Stomach (tissue), 4 donors: ENCODE measurements around the gene QRICH2.

ENCODE experiments used
- CTCF ChIP-seq, 7 experiments: fragments of 450-650 bp in 4 of 7; fragments of 200-600 bp in 3 of 7; sonication (generic) in 3 of 7; IDR thresholded peaks; one replicate each; pipeline ENCODE4 v1.5.1; 2016 to 2019; ENCODE audit warnings: antibody characterized with exemption in 7 of 7, control low read depth in 2 of 7, mild to moderate bottlenecking in 1 of 7
- POLR2A ChIP-seq, 4 donors: fragments of 450-650 bp; IDR thresholded peaks; one replicate each; pipeline ENCODE4 v1.6.1; 2016; ENCODE audit warnings: antibody characterized with exemption in 4 of 4, control low read depth in 2 of 4, mild to moderate bottlenecking in 1 of 4, moderate library complexity in 1 of 4
- POLR2AphosphoS5 ChIP-seq, 3 donors: sonication (generic); formaldehyde crosslinking; IDR thresholded peaks; one replicate each; pipeline ENCODE4 v1.6.1; 2016; ENCODE audit warnings: antibody characterized with exemption in 3 of 3

GRCh38 chr17:76260669-76261068 is 47.4 kb downstream of the QRICH2 start:
- TF ChIP-seq POLR2AphosphoS5 (IDR thresholded peaks at IDR 0.05) (no peak), CTCF (IDR thresholded peaks at IDR 0.05) (no peak), POLR2A (IDR thresholded peaks at IDR 0.05) (no peak)
